Esophagus muscularis mucosa (tissue), 4 donors: ENCODE results near the gene MYOF. TPM values are rescaled to one million over a fixed set of nuclear protein-coding genes. Genes with fewer than 3 reads are reported as not detected.
A peak's percentile ranks its signal among the peaks of the same experiment; 100 is the strongest.
"Not testable (repeated sequence)": the region's sequence is repeated elsewhere in the genome, so short reads cannot be mapped to it uniquely, and the experiment has no call there.

Experiments
- DNase-seq: peaks from one replicate; pipeline ENCODE4 v3.0.0-alpha.2; 2017; ENCODE audit errors: extremely low spot score
- H3K27ac ChIP-seq, 4 donors: fragments of 200-600 bp; sonication (generic); replicated peaks in 1 of 4; 1 replicate in 3 of 4; 2 replicates in 1 of 4; pipeline ENCODE4 v1.5.1; 2016 to 2019; ENCODE audit warnings: mild to moderate bottlenecking in 1 of 4
- H3K27me3 ChIP-seq, 4 donors: fragments of 200-600 bp; sonication (generic); one replicate each; pipeline versions ENCODE4 v1.5.1 to v1.6.0; 2016 to 2019
- H3K36me3 ChIP-seq, 4 donors: fragments of 200-600 bp; sonication (generic); one replicate each; pipeline ENCODE4 v1.5.1; 2016 to 2019
- H3K4me1 ChIP-seq, 4 donors: fragments of 200-600 bp; sonication (generic); one replicate each; pipeline ENCODE4 v1.5.1; 2016 to 2019
- H3K4me3 ChIP-seq, 4 donors: fragments of 200-600 bp; sonication (generic); 1 replicate in 2 of 4; 2 replicates in 2 of 4; pipeline ENCODE4 v1.5.1; 2016 to 2019; ENCODE audit warnings: mild to moderate bottlenecking in 4 of 4, moderate library complexity in 1 of 4
- H3K9me3 ChIP-seq, 4 donors: fragments of 200-600 bp; sonication (generic); 1 replicate in 3 of 4; 2 replicates in 1 of 4; pipeline ENCODE4 v1.5.1; 2016 to 2019
- EP300 ChIP-seq: sonication (generic); formaldehyde crosslinking; IDR thresholded peaks from one replicate; pipeline ENCODE4 v1.6.1; 2017; ENCODE audit warnings: antibody characterized with exemption
- POLR2A ChIP-seq: fragments of 450-650 bp; IDR thresholded peaks from one replicate; pipeline ENCODE4 v1.6.1; 2017; ENCODE audit warnings: antibody characterized with exemption, moderate library complexity, mild to moderate bottlenecking, low read depth
- POLR2AphosphoS5 ChIP-seq, 2 donors: sonication (generic); formaldehyde crosslinking; IDR thresholded peaks; one replicate each; pipeline ENCODE4 v1.6.1; 2017; ENCODE audit warnings: antibody characterized with exemption in 2 of 2
- WGBS: methylation state at CpG from one replicate; pipeline ENCODE4 v1.1.5; 2018; 5-methylcytosine and 5-hydroxymethylcytosine counted together
- intact Hi-C: fragments of 100-400 bp; cut with DNase I; formaldehyde crosslinking; loops from one replicate; pipeline ENCODE4 v1.15.1; 2023
- total RNA-seq, 4 donors: library from RNA; depleted of rRNA; stranded (reverse); fragments of >200 nt; gene quantifications; one replicate each; pipeline versions ENCODE4 v1.1.0 to v1.2.1, GENCODE V29; 2016
- TF ChIP-seq, protein P1 (sequence below), 3 experiments: fragments of 200-600 bp in 2 of 3; fragments of 450-650 bp in 1 of 3; sonication (generic) in 2 of 3; IDR thresholded peaks; one replicate each; pipeline ENCODE4 v1.5.1; 2017 to 2019; ENCODE audit warnings: antibody characterized with exemption in 3 of 3, mild to moderate bottlenecking in 2 of 3, moderate library complexity in 1 of 3

MYOF gene
- total RNA-seq, 4 donors from 2014 or later, result 71.2 to 120 (median 97.3) TPM

GRCh38 chr10:93290661-93291354, 191.3 kb downstream of the MYOF start:
- no peak for TF ChIP-seq POLR2AphosphoS5 (IDR thresholded peaks at IDR 0.05)
- no peak for TF ChIP-seq POLR2A
- TF ChIP-seq EP300, result no peak
- TF ChIP-seq, protein P1, sequence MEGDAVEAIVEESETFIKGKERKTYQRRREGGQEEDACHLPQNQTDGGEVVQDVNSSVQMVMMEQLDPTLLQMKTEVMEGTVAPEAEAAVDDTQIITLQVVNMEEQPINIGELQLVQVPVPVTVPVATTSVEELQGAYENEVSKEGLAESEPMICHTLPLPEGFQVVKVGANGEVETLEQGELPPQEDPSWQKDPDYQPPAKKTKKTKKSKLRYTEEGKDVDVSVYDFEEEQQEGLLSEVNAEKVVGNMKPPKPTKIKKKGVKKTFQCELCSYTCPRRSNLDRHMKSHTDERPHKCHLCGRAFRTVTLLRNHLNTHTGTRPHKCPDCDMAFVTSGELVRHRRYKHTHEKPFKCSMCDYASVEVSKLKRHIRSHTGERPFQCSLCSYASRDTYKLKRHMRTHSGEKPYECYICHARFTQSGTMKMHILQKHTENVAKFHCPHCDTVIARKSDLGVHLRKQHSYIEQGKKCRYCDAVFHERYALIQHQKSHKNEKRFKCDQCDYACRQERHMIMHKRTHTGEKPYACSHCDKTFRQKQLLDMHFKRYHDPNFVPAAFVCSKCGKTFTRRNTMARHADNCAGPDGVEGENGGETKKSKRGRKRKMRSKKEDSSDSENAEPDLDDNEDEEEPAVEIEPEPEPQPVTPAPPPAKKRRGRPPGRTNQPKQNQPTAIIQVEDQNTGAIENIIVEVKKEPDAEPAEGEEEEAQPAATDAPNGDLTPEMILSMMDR (IDR thresholded peaks at IDR 0.05), result no peak
- no peaks in the 10 kb centered on the region for H3K36me3 ChIP-seq
- H3K4me3 ChIP-seq, result no peak overlapping the region
- DNase-seq, result no peak
- H3K27ac ChIP-seq, result no peak overlapping the region
- no peaks in the 10 kb centered on the region for H3K9me3 ChIP-seq
- WGBS, result 85% methylated on average over 5 of the region's 5 CpGs
- peaks cover 0 to 6% (median 5%) of the 10 kb centered on the region in 4 donors for H3K4me1 ChIP-seq
- H3K27me3 ChIP-seq, result no peaks in the 10 kb centered on the region
- intact Hi-C loops, result no loop called here

GRCh38 chr10:93288679-93289634, 193.2 kb downstream of the MYOF start:
- Histone ChIP-seq H3K9me3 (no peaks in the 10 kb centered on the region), H3K27me3 (no peaks in the 10 kb centered on the region), H3K4me3 (no peak overlapping the region), H3K27ac (no peak overlapping the region), H3K4me1 (peaks cover 0 to 6% (median 5%) of the 10 kb centered on the region in 4 donors), H3K36me3 (no peaks in the 10 kb centered on the region)
- no peak for DNase-seq
- TF ChIP-seq EP300 (no peak), POLR2AphosphoS5 (IDR thresholded peaks at IDR 0.05) (no peak)
- TF ChIP-seq, protein P1 (IDR thresholded peaks at IDR 0.05), result peak; percentile 78 to 86 (median 79)
- WGBS, result 63% methylated on average over 20 of the region's 20 CpGs
- intact Hi-C loops, result loop anchor here (2.0 to 5.0 kb wide), 2 partner anchors 172 to 208 kb away; no protein-coding TSS in a partner anchor

- TF ChIP-seq POLR2AphosphoS5 (IDR thresholded peaks at IDR 0.05) (no peak), EP300 (no peak), POLR2A (no peak)
- TF ChIP-seq, protein P1 (IDR thresholded peaks at IDR 0.05), result no peak
- WGBS, result 100% methylated on average over 1 of the region's 1 CpG
- Histone ChIP-seq H3K9me3 (no peaks in the 10 kb centered on the region), H3K4me3 (no peak overlapping the region), H3K27ac (no peak overlapping the region), H3K4me1 (peaks cover 0 to 6% (median 5%) of the 10 kb centered on the region in 4 donors), H3K36me3 (no peaks in the 10 kb centered on the region), H3K27me3 (no peaks in the 10 kb centered on the region)
- intact Hi-C loops, result loop anchor here (2.0 to 5.0 kb wide), 2 partner anchors 170 to 207 kb away; no protein-coding TSS in a partner anchor
- no peak for DNase-seq
Measured at GRCh38 chr10:93287775-93288174, 194.4 kb downstream of the MYOF start.

- WGBS, result 92% methylated on average over 6 of the region's 11 CpGs
- H3K27ac ChIP-seq, H3K27me3 ChIP-seq, H3K9me3 ChIP-seq, H3K36me3 ChIP-seq, intact Hi-C loops, DNase-seq, H3K4me3 ChIP-seq, H3K4me1 ChIP-seq: not testable (repeated sequence)
Measured at GRCh38 chr10:93284246-93284645, 197.9 kb downstream of the MYOF start.

GRCh38 chr10:93281367-93281720, 200.8 kb downstream of the MYOF start:
- 73% methylated on average over 3 of the region's 3 CpGs for WGBS
- no peak for DNase-seq
- Histone ChIP-seq H3K9me3 (no peaks in the 10 kb centered on the region), H3K4me1 (no peaks in the 10 kb centered on the region), H3K27ac (no peak overlapping the region), H3K27me3 (no peaks in the 10 kb centered on the region), H3K4me3 (no peak overlapping the region), H3K36me3 (no peaks in the 10 kb centered on the region)
- TF ChIP-seq, protein P1 (IDR thresholded peaks at IDR 0.05), result no peak
- TF ChIP-seq POLR2AphosphoS5 (IDR thresholded peaks at IDR 0.05) (no peak), POLR2A (no peak)
- intact Hi-C loops, result no loop called here
